ENCODE data around the gene KLF13. TPM values are rescaled to one million over a fixed set of nuclear protein-coding genes. Genes with fewer than 3 reads are reported as not detected.
A peak's percentile ranks its signal among the peaks of the same experiment; 100 is the strongest.

KLF13 gene
- total RNA-seq, 2 experiments from 2014 or later = 214 to 215 TPM

- no peaks in the 10 kb centered on the region for H3K27me3 Mint-ChIP-seq (ENCODE audit: low read depth)
- DNase-seq = no peak
- POLR2A ChIA-PET = interaction anchor here (0.6 to 2.5 kb wide), 3 partner anchors 33 to 84 kb away, joined by 3 to 19 read pairs (median 8); no protein-coding TSS in a partner anchor
- peak; percentile 37 for ATAC-seq
- peaks cover 57% of the 10 kb centered on the region for H3K4me1 Mint-ChIP-seq (ENCODE audit: low read depth)
- no peaks in the 10 kb centered on the region for H3K9me3 Mint-ChIP-seq (ENCODE audit: insufficient read depth)
- no peak overlapping the region for H3K4me3 Mint-ChIP-seq
- H3K36me3 Mint-ChIP-seq (ENCODE audit: low read depth) = no peaks in the 10 kb centered on the region
- CTCF ChIA-PET = interaction anchor here (1.4 to 3.5 kb wide), 6 partner anchors 13 to 89 kb away, joined by 4 to 23 read pairs (median 11); no protein-coding TSS in a partner anchor
- H3K27ac Mint-ChIP-seq = peak overlapping the region; percentile 52
Observed at GRCh38 chr15:31399544-31400171, 73.0 kb downstream of the KLF13 start.

GRCh38 chr15:31400222-31400927, 73.7 kb downstream of the KLF13 start:
- Mint-ChIP-seq H3K27ac (peak overlapping the region; percentile 58), H3K9me3 (ENCODE audit: insufficient read depth) (no peaks in the 10 kb centered on the region), H3K4me3 (no peak overlapping the region), H3K4me1 (ENCODE audit: low read depth) (peaks cover 64% of the 10 kb centered on the region), H3K27me3 (ENCODE audit: low read depth) (no peaks in the 10 kb centered on the region), H3K36me3 (ENCODE audit: low read depth) (peaks cover 3% of the 10 kb centered on the region)
- CTCF ChIA-PET = interaction anchor here (1.2 to 3.0 kb wide), 2 partner anchors 35 to 38 kb away, joined by 4 to 11 read pairs; no protein-coding TSS in a partner anchor
- POLR2A ChIA-PET = interaction anchor here (1.9 to 2.5 kb wide), 2 partner anchors 8 to 34 kb away, joined by 4 to 19 read pairs; no protein-coding TSS in a partner anchor
- DNase-seq (no peak), ATAC-seq (no peak)

GRCh38 chr15:31401282-31401681, 74.6 kb downstream of the KLF13 start:
- H3K27me3 Mint-ChIP-seq (ENCODE audit: low read depth) = no peaks in the 10 kb centered on the region
- ChIA-PET CTCF (interaction anchor here (1.2 to 1.8 kb wide), 2 partner anchors 34 kb away, joined by 4 to 8 read pairs; no protein-coding TSS in a partner anchor), POLR2A (interaction anchor here (1.9 kb wide), 1 partner anchor 9 kb away, joined by 4 read pairs; no protein-coding TSS in a partner anchor)
- DNase-seq (no peak), ATAC-seq (no peak)
- peaks cover 69% of the 10 kb centered on the region for H3K4me1 Mint-ChIP-seq (ENCODE audit: low read depth)
- H3K4me3 Mint-ChIP-seq = no peak overlapping the region
- H3K27ac Mint-ChIP-seq = peak overlapping the region; percentile 48
- H3K36me3 Mint-ChIP-seq (ENCODE audit: low read depth) = peaks cover 8% of the 10 kb centered on the region
- peaks cover 4% of the 10 kb centered on the region for H3K9me3 Mint-ChIP-seq (ENCODE audit: insufficient read depth)

GRCh38 chr15:31402003-31402402, 75.4 kb downstream of the KLF13 start:
- Mint-ChIP-seq H3K4me1 (ENCODE audit: low read depth) (peaks cover 65% of the 10 kb centered on the region), H3K36me3 (ENCODE audit: low read depth) (peaks cover 13% of the 10 kb centered on the region), H3K4me3 (no peak overlapping the region), H3K27ac (peak overlapping the region; percentile 48), H3K9me3 (ENCODE audit: insufficient read depth) (peaks cover 8% of the 10 kb centered on the region), H3K27me3 (ENCODE audit: low read depth) (no peaks in the 10 kb centered on the region)
- ChIA-PET POLR2A (interaction anchor here (0.6 to 1.9 kb wide), 3 partner anchors 10 to 581 kb away, joined by 3 to 4 read pairs (median 3); no protein-coding TSS in a partner anchor), CTCF (interaction anchor here (1.8 kb wide), 1 partner anchor 33 kb away, joined by 8 read pairs; no protein-coding TSS in a partner anchor)
- DNase-seq (no peak), ATAC-seq (no peak)

GRCh38 chr15:31402511-31403056, 75.9 kb downstream of the KLF13 start:
- H3K4me1 Mint-ChIP-seq (ENCODE audit: low read depth) = peaks cover 63% of the 10 kb centered on the region

GRCh38 chr15:31403096-31403495, 76.5 kb downstream of the KLF13 start:
- Mint-ChIP-seq H3K4me1 (ENCODE audit: low read depth) (peaks cover 58% of the 10 kb centered on the region), H3K9me3 (ENCODE audit: insufficient read depth) (peaks cover 14% of the 10 kb centered on the region), H3K27me3 (ENCODE audit: low read depth) (no peaks in the 10 kb centered on the region), H3K4me3 (no peak overlapping the region), H3K27ac (no peak overlapping the region), H3K36me3 (ENCODE audit: low read depth) (peaks cover 16% of the 10 kb centered on the region)
- no peak for ATAC-seq
- ChIA-PET POLR2A (no interaction called here), CTCF (interaction anchor here (1.4 to 1.8 kb wide), 2 partner anchors 23 to 32 kb away, joined by 3 to 8 read pairs; no protein-coding TSS in a partner anchor)
- DNase-seq = no peak

More at GRCh38 chr15:31402511-31403056, 75.9 kb downstream of the KLF13 start:
- ATAC-seq (no peak), DNase-seq (no peak)
- ChIA-PET CTCF (interaction anchor here (1.4 to 1.8 kb wide), 2 partner anchors 24 to 33 kb away, joined by 3 to 8 read pairs; no protein-coding TSS in a partner anchor), POLR2A (interaction anchor here (0.6 kb wide), 2 partner anchors 32 to 581 kb away, joined by 3 read pairs; no protein-coding TSS in a partner anchor)
- Mint-ChIP-seq H3K36me3 (ENCODE audit: low read depth) (peaks cover 16% of the 10 kb centered on the region), H3K4me3 (no peak overlapping the region), H3K27ac (no peak overlapping the region), H3K9me3 (ENCODE audit: insufficient read depth) (peaks cover 12% of the 10 kb centered on the region), H3K27me3 (ENCODE audit: low read depth) (no peaks in the 10 kb centered on the region)

GRCh38 chr15:31403606-31404005, 77.0 kb downstream of the KLF13 start:
- Mint-ChIP-seq H3K27me3 (ENCODE audit: low read depth) (peaks cover 3% of the 10 kb centered on the region), H3K4me1 (ENCODE audit: low read depth) (peaks cover 52% of the 10 kb centered on the region), H3K36me3 (ENCODE audit: low read depth) (peaks cover 20% of the 10 kb centered on the region), H3K27ac (no peak overlapping the region), H3K9me3 (ENCODE audit: insufficient read depth) (peaks cover 19% of the 10 kb centered on the region), H3K4me3 (no peak overlapping the region)
- POLR2A ChIA-PET = no interaction called here
- ATAC-seq (no peak), DNase-seq (no peak)
- CTCF ChIA-PET = interaction anchor here (1.1 to 2.2 kb wide), 3 partner anchors 17 to 31 kb away, joined by 3 to 10 read pairs (median 3); no protein-coding TSS in a partner anchor

GRCh38 chr15:31404345-31404744, 77.7 kb downstream of the KLF13 start:
- no peak for ATAC-seq
- POLR2A ChIA-PET = interaction anchor here (0.6 to 2.8 kb wide), 3 partner anchors 15 to 391 kb away, joined by 3 to 14 read pairs (median 5); no protein-coding TSS in a partner anchor
- H3K36me3 Mint-ChIP-seq (ENCODE audit: low read depth) = peaks cover 25% of the 10 kb centered on the region

GRCh38 chr15:31405200-31405920, 78.7 kb downstream of the KLF13 start:
- Mint-ChIP-seq H3K27ac (peak overlapping the region; percentile 88), H3K4me1 (ENCODE audit: low read depth) (peaks cover 35% of the 10 kb centered on the region), H3K4me3 (peak overlapping the region; percentile 58), H3K27me3 (ENCODE audit: low read depth) (peaks cover 4% of the 10 kb centered on the region), H3K9me3 (ENCODE audit: insufficient read depth) (peaks cover 32% of the 10 kb centered on the region), H3K36me3 (ENCODE audit: low read depth) (peaks cover 27% of the 10 kb centered on the region)
- CTCF ChIA-PET = interaction anchor here (0.5 to 2.2 kb wide), 6 partner anchors 11 to 83 kb away, joined by 3 to 10 read pairs (median 4); no protein-coding TSS in a partner anchor
- DNase-seq (no peak), ATAC-seq (peak; percentile 67)
- POLR2A ChIA-PET = interaction anchor here (1.2 to 2.8 kb wide), 2 partner anchors 14 to 30 kb away, joined by 3 to 14 read pairs; no protein-coding TSS in a partner anchor

More at GRCh38 chr15:31404345-31404744, 77.7 kb downstream of the KLF13 start:
- peaks cover 4% of the 10 kb centered on the region for H3K27me3 Mint-ChIP-seq (ENCODE audit: low read depth)
- DNase-seq = no peak
- no peak overlapping the region for H3K4me3 Mint-ChIP-seq
- H3K27ac Mint-ChIP-seq = peak overlapping the region; percentile 88
- H3K4me1 Mint-ChIP-seq (ENCODE audit: low read depth) = peaks cover 45% of the 10 kb centered on the region
- H3K9me3 Mint-ChIP-seq (ENCODE audit: insufficient read depth) = peaks cover 23% of the 10 kb centered on the region
- CTCF ChIA-PET = interaction anchor here (1.1 to 2.2 kb wide), 6 partner anchors 15 to 84 kb away, joined by 3 to 10 read pairs (median 4); no protein-coding TSS in a partner anchor

- peaks cover 25% of the 10 kb centered on the region for H3K4me1 Mint-ChIP-seq (ENCODE audit: low read depth)
- ATAC-seq (no peak), DNase-seq (no peak)
- no peak overlapping the region for H3K27ac Mint-ChIP-seq
- H3K36me3 Mint-ChIP-seq (ENCODE audit: low read depth) = peaks cover 30% of the 10 kb centered on the region
- H3K9me3 Mint-ChIP-seq (ENCODE audit: insufficient read depth) = peaks cover 35% of the 10 kb centered on the region
- CTCF ChIA-PET = interaction anchor here (1.0 to 2.3 kb wide), 4 partner anchors 9 to 41 kb away, joined by 3 to 8 read pairs (median 4); no protein-coding TSS in a partner anchor
- POLR2A ChIA-PET = interaction anchor here (2.8 kb wide), 1 partner anchor 28 kb away, joined by 14 read pairs; no protein-coding TSS in a partner anchor
- H3K4me3 Mint-ChIP-seq = no peak overlapping the region
- H3K27me3 Mint-ChIP-seq (ENCODE audit: low read depth) = peaks cover 4% of the 10 kb centered on the region
Observed at GRCh38 chr15:31407376-31407775, 80.7 kb downstream of the KLF13 start.
